ENCODE data around the gene C9orf43. TPM values are rescaled to one million over a fixed set of nuclear protein-coding genes. Genes with fewer than 3 reads are reported as not detected.

Gene C9orf43
- total and polyA plus RNA-seq, 10 of the 15 experiments (the other 5 are each of a cell fraction or from before 2014, with no cell fraction given) = 0.08 to 0.79 (median 0.55) TPM

- Histone ChIP-seq H3K27ac (ENCODE audit: control insufficient read depth, insufficient read depth) (no peak overlapping the region), H3K4me1 (ENCODE audit: control insufficient read depth, insufficient read depth, low read length) (peaks cover 9% of the 10 kb centered on the region), H3K9ac (ENCODE audit: control insufficient read depth, insufficient read depth, low read length) (no peak overlapping the region), H3K9me3 (replicated peaks; ENCODE audit: control insufficient read depth, insufficient read depth, low read length) (no peaks in the 10 kb centered on the region), H3K79me2 (ENCODE audit: control insufficient read depth, insufficient read depth, low read length) (no peaks in the 10 kb centered on the region), H4K20me1 (ENCODE audit: control insufficient read depth, insufficient read depth) (no peaks in the 10 kb centered on the region), H3K4me2 (ENCODE audit: control insufficient read depth, insufficient read depth) (no peak overlapping the region), H3K36me3 (ENCODE audit: control insufficient read depth in 2 of 2, insufficient read depth in 2 of 2, low read length in 1 of 2) (peaks cover 0 to 2% of the 10 kb centered on the region in 2 experiments; a peak in 2 of 4 replicates), H3K27me3 (replicated peaks in 1 of 2; ENCODE audit: control insufficient read depth in 2 of 2, insufficient read depth in 2 of 2, low read length in 1 of 2) (no peaks in the 10 kb centered on the region), H3K4me3 (no peak overlapping the region), H2AFZ (ENCODE audit: control insufficient read depth, low read depth, low read length) (no peak overlapping the region)
- WGBS (ENCODE audit: insufficient coverage, insufficient replicate concordance, low lambda C conversion rate, missing lambda C conversion rate) = 47% methylated on average over 5 of the region's 5 CpGs
- intact Hi-C loops (cut with micrococcal nuclease; ENCODE audit: unreplicated experiment) = no loop called here
- FAIRE-seq (no peak), DNase-seq (ENCODE audit: low read depth, low spot score) (no peak), ATAC-seq (no peak)
- SMC1A ChIA-PET (ENCODE audit: uncharacterized antibody, unreplicated experiment) = no interaction called here
- TF ChIP-seq NR2C1 (IDR thresholded peaks at IDR 0.05) (no peak), CHD1 (IDR thresholded peaks at IDR 0.05; ENCODE audit: low read depth, low read length) (no peak), SIX5 (IDR thresholded peaks at IDR 0.05; ENCODE audit: low read depth, low read length, severe bottlenecking) (no peak), ZSCAN29 (IDR thresholded peaks at IDR 0.05) (no peak), KLF5 (IDR thresholded peaks at IDR 0.05; ENCODE audit: partially characterized antibody) (no peak), PAX8 (IDR thresholded peaks at IDR 0.05) (no peak), JUNB (IDR thresholded peaks at IDR 0.05) (no peak), ZBTB40 (IDR thresholded peaks at IDR 0.05; ENCODE audit: borderline replicate concordance) (no peak)
- POLR2A ChIA-PET = interaction anchor here (1.0 kb wide), 1 partner anchor 37 kb away, joined by 3 read pairs; no protein-coding TSS in a partner anchor
- CTCF ChIA-PET = interaction anchor here (0.6 kb wide), 1 partner anchor 74 kb away, joined by 4 read pairs; no protein-coding TSS in a partner anchor
- in situ Hi-C loops (cut with MboI) = no loop called here
- RAD21 ChIA-PET (ENCODE audit: unreplicated experiment) = no interaction called here
- no TSS peak for BruUV-seq (replicated peaks)
Measured at GRCh38 chr9:113368348-113368981, 42.1 kb upstream of the C9orf43 start.
